ENCODE data around the gene SLC16A1.

SLC16A1 gene

DNA sequence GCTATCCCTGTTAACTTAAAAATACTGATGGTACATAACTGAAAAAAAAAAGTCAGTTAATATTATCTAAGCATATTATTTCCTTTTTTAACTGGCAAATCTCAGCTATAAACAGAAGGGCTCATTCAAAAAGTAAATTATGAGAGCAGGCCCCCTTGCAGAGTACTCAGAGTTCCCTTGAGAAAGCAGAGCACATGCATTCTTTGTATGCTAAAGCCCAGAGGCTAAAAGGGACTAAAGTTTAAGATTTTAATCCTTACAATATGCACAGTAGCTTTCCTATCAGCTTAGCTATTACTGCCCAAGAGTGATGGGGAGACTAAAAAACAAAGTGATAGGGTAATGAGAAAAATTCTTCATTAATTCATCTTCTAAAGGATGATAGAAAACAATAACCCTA lies 18.5 kb downstream of the SLC16A1 start:
- Histone ChIP-seq H3K36me3 (ENCODE audit: insufficient read depth, low read length) (no peaks in the 10 kb centered on the region), H3K9ac (ENCODE audit: low read depth, low read length) (peak overlapping the region; percentile 21), H3K27me3 (ENCODE audit: control insufficient read depth, insufficient read depth, low read length) (no peaks in the 10 kb centered on the region), H3K4me2 (ENCODE audit: low read length) (peak overlapping the region; percentile 53), H3K9me3 (replicated peaks; ENCODE audit: low read length) (no peaks in the 10 kb centered on the region), H3K4me3 (ENCODE audit: low read length) (no peak overlapping the region), H3K4me1 (ENCODE audit: control insufficient read depth, insufficient read depth, low read length) (peaks cover 38% of the 10 kb centered on the region)

DNA sequence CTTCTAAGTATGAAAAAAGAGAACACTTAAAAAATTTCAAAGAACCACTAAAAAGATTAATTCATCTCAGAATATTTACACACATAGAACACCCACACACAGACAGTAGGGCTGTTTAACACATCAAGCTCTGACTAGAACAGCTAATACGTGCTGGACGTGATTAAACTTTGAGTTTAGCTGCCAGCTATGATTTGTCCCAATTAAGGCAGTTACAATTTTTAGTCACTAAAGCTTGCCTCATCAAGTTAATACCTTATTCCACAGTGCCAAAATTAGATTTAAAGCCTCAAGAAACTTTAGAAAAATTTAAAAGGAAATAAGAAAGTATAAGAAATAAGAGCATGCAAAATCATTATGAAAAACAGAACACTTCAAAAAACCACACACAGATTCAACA lies 18.9 kb downstream of the SLC16A1 start:
- no peaks in the 10 kb centered on the region for H3K9me3 ChIP-seq (replicated peaks; ENCODE audit: low read length)
- H3K9ac ChIP-seq (ENCODE audit: low read depth, low read length) = peak overlapping the region; percentile 21
- H3K4me3 ChIP-seq (ENCODE audit: low read length) = no peak overlapping the region
- peaks cover 38% of the 10 kb centered on the region for H3K4me1 ChIP-seq (ENCODE audit: control insufficient read depth, insufficient read depth, low read length)
- H3K4me2 ChIP-seq (ENCODE audit: low read length) = peak overlapping the region; percentile 53
- no peaks in the 10 kb centered on the region for H3K36me3 ChIP-seq (ENCODE audit: insufficient read depth, low read length)
- no peaks in the 10 kb centered on the region for H3K27me3 ChIP-seq (ENCODE audit: control insufficient read depth, insufficient read depth, low read length)

DNA sequence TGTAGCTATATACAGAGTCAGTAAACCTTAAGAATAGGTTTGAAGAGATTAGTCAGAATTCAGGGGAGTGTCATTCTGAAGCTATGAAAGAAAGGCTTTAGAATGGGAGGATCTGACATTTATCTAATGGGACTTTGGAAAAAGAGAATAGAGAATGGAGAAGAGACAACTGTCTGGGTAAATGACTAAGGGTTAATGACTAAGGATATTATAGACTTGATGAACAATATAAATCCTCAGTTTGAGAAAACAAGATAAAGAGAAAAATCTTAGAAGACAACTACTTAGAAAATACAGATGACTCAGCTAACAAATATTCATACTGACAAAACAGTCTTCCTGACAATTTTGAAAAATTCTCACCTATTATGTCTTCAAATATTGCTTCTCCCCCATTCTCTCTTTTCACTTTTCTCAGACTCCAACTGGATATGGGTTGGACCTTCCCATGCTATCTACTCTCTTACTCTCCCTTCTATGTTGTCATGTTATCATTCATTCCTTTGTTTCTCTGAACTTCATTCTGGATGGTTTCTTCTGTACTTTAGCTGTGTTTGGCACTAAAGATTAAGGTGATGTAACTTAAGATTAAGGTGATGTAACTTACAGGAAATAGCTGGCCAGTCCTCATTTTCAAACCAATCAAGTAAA lies 20.4 kb downstream of the SLC16A1 start:
- Histone ChIP-seq H3K36me3 (ENCODE audit: insufficient read depth, low read length) (no peaks in the 10 kb centered on the region), H3K4me3 (ENCODE audit: low read length) (no peak overlapping the region), H3K9ac (ENCODE audit: low read depth, low read length) (no peak overlapping the region), H3K4me2 (ENCODE audit: low read length) (peak overlapping the region; percentile 46), H3K27me3 (ENCODE audit: control insufficient read depth, insufficient read depth, low read length) (no peaks in the 10 kb centered on the region), H3K4me1 (ENCODE audit: control insufficient read depth, insufficient read depth, low read length) (peaks cover 38% of the 10 kb centered on the region), H3K9me3 (replicated peaks; ENCODE audit: low read length) (no peaks in the 10 kb centered on the region)

DNA sequence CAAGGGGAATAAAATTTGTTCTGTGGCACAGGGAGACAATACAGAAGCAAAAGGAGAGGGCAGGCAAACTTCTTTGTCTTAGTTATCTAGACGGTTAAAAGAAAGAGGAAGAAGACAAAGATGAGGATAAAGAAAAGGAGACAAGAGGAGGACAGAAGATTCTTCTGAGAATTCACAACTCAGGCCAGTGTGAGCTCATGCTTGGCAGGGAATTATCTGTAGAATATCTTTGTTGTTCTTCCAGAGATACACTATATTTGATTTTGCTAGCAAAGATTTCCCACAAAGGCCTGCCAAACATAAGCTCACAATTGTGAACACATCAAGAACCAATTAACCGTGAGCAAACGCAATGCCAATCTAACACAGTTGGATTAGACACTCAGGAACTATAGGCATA lies 21.4 kb downstream of the SLC16A1 start:
- H3K27me3 ChIP-seq (ENCODE audit: control insufficient read depth, insufficient read depth, low read length) = no peaks in the 10 kb centered on the region
- H3K4me2 ChIP-seq (ENCODE audit: low read length) = no peak overlapping the region
- H3K9ac ChIP-seq (ENCODE audit: low read depth, low read length) = no peak overlapping the region
- H3K9me3 ChIP-seq (replicated peaks; ENCODE audit: low read length) = no peaks in the 10 kb centered on the region
- H3K4me3 ChIP-seq (ENCODE audit: low read length) = no peak overlapping the region
- peaks cover 38% of the 10 kb centered on the region for H3K4me1 ChIP-seq (ENCODE audit: control insufficient read depth, insufficient read depth, low read length)
- H3K36me3 ChIP-seq (ENCODE audit: insufficient read depth, low read length) = no peaks in the 10 kb centered on the region

DNA sequence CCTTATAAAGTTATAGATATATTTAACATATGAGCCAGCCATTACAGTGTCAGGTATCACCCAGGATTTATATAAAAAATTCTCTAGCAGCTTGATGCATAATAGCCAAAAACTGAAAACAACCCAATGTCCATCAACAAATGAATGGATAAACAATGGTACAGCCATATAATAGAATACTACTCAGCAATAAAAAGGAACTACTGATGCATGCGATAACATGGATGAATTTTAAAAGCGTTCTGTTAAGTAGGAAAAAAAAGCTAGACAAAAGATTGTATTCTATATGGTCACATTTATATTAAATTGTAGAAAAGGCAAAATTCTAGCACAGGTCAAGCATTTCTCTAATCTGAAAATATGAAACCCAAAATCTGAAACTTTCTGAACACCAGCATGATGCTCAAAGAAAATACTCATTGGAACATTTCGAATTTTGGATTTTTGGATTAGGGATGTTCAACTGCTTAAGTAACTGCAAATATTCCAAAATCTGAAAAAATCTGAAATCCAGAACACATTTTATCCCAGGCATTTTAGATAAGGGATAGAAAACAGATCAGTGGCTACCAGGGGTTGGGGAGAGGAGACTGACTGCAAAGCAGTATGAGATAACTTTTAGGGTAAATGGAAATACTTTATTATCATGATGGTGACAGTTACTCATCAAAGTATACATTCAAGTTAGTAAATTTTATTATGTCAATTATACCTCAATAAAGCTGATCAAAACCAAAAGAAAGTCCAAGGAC lies 22.0 kb downstream of the SLC16A1 start:
- no peaks in the 10 kb centered on the region for H3K27me3 ChIP-seq (ENCODE audit: control insufficient read depth, insufficient read depth, low read length)
- peaks cover 38% of the 10 kb centered on the region for H3K4me1 ChIP-seq (ENCODE audit: control insufficient read depth, insufficient read depth, low read length)
- peaks cover 3% of the 10 kb centered on the region for H3K36me3 ChIP-seq (ENCODE audit: insufficient read depth, low read length)
- H3K4me3 ChIP-seq (ENCODE audit: low read length) = no peak overlapping the region
- no peak overlapping the region for H3K9ac ChIP-seq (ENCODE audit: low read depth, low read length)
- H3K9me3 ChIP-seq (replicated peaks; ENCODE audit: low read length) = no peaks in the 10 kb centered on the region
- no peak overlapping the region for H3K4me2 ChIP-seq (ENCODE audit: low read length)

DNA sequence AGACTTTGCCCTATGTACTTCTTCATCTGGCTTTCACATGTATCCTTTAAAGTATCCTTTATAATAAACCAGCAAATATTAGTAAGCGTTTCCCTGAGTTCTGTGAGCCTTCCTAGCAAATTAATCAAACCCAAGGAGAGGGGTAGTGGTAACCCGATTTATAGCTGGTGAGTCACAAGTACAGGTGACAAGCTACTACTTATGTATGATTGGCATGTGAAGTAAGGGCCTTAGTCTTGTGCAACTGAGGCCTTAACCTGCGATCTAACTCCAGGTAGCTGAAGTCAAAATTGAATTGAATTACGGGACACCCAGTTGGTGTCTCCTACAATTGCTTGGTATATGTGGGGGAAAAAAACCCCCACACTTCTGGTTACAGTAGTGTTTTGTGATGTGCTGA lies 26.0 kb downstream of the SLC16A1 start:
- H3K36me3 ChIP-seq (ENCODE audit: insufficient read depth, low read length) = peaks cover 25% of the 10 kb centered on the region
- H3K4me3 ChIP-seq (ENCODE audit: low read length) = no peak overlapping the region
- no peaks in the 10 kb centered on the region for H3K9me3 ChIP-seq (replicated peaks; ENCODE audit: low read length)
- H3K27me3 ChIP-seq (ENCODE audit: control insufficient read depth, insufficient read depth, low read length) = no peaks in the 10 kb centered on the region
- peaks cover 5% of the 10 kb centered on the region for H3K4me1 ChIP-seq (ENCODE audit: control insufficient read depth, insufficient read depth, low read length)
- no peak overlapping the region for H3K4me2 ChIP-seq (ENCODE audit: low read length)
- H3K9ac ChIP-seq (ENCODE audit: low read depth, low read length) = no peak overlapping the region

DNA sequence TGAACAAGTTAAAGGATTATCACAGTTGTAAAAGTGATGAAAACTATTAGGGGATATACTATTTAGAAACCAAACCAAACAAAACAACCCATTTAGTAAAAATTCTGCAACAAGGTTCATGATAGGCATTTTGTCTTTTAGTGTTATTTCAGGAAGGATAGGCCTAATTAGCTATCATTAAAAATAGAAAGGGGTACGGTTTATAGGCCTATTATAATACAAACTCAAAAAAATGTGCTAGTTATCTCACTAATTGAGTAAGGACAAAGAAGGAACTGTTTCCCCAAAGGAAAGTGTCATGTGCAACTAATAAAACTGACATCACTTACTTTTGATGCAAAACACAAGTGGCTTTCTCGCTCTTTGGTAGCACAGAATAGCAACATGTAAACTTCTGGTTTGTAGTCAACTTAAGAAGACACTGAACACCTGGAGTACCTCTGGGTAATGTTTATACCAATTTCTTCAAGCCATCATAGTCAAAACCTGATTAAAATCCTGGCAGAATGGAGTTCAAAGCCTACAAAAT lies 28.5 kb downstream of the SLC16A1 start:
- Histone ChIP-seq H3K4me3 (ENCODE audit: low read length) (no peak overlapping the region), H3K4me1 (ENCODE audit: control insufficient read depth, insufficient read depth, low read length) (no peaks in the 10 kb centered on the region), H3K4me2 (ENCODE audit: low read length) (no peak overlapping the region), H3K9ac (ENCODE audit: low read depth, low read length) (no peak overlapping the region), H3K27me3 (ENCODE audit: control insufficient read depth, insufficient read depth, low read length) (no peaks in the 10 kb centered on the region), H3K36me3 (ENCODE audit: insufficient read depth, low read length) (peaks cover 41% of the 10 kb centered on the region), H3K9me3 (replicated peaks; ENCODE audit: low read length) (no peaks in the 10 kb centered on the region)

DNA sequence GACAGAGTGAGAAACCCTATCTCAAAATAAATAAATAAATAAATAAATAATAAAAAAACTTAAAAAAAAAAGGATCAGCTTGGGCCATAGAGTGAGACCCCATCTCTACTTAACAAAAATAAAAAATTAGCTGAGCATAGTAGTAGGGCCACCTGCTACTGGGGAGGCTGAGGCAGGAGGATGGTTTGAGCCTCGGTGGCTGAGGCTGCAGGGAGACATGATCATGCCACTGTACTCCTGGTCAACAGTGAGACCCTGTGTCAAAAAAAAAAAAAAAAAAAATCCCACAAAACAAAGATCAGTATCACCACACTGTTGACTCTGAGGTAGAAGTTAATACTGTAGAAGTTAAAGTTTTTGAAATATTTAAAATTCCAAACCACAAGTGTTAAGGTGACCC lies 29.1 kb downstream of the SLC16A1 start:
- H3K36me3 ChIP-seq (ENCODE audit: insufficient read depth, low read length) = peaks cover 45% of the 10 kb centered on the region
- no peak overlapping the region for H3K4me3 ChIP-seq (ENCODE audit: low read length)
- H3K27me3 ChIP-seq (ENCODE audit: control insufficient read depth, insufficient read depth, low read length) = no peaks in the 10 kb centered on the region
- no peaks in the 10 kb centered on the region for H3K9me3 ChIP-seq (replicated peaks; ENCODE audit: low read length)
- no peaks in the 10 kb centered on the region for H3K4me1 ChIP-seq (ENCODE audit: control insufficient read depth, insufficient read depth, low read length)
- no peak overlapping the region for H3K4me2 ChIP-seq (ENCODE audit: low read length)
- no peak overlapping the region for H3K9ac ChIP-seq (ENCODE audit: low read depth, low read length)

DNA sequence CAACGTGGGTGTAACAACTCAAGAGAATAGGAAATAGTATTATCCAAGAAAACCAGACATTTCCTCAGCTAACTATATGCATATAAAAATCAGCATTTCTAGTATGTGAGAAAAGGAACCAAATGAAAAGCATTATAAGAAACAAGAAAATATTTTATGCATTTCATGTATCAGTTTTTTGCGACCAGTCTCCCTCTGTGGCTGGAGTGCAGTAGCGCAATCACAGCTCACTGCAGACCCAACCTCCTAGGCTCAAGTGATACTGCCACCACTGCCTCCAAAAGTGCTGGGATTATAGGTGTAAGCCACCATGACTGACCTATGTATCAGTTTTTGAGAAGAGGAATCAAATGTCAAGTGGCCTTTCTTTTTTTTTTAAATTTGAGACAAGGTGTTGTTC lies 31.0 kb downstream of the SLC16A1 start:
- no peaks in the 10 kb centered on the region for H3K27me3 ChIP-seq (ENCODE audit: control insufficient read depth, insufficient read depth, low read length)
- H3K9ac ChIP-seq (ENCODE audit: low read depth, low read length) = no peak overlapping the region
- H3K4me2 ChIP-seq (ENCODE audit: low read length) = no peak overlapping the region
- H3K9me3 ChIP-seq (replicated peaks; ENCODE audit: low read length) = no peaks in the 10 kb centered on the region
- H3K4me3 ChIP-seq (ENCODE audit: low read length) = no peak overlapping the region
- H3K4me1 ChIP-seq (ENCODE audit: control insufficient read depth, insufficient read depth, low read length) = no peaks in the 10 kb centered on the region
- peaks cover 55% of the 10 kb centered on the region for H3K36me3 ChIP-seq (ENCODE audit: insufficient read depth, low read length)

DNA sequence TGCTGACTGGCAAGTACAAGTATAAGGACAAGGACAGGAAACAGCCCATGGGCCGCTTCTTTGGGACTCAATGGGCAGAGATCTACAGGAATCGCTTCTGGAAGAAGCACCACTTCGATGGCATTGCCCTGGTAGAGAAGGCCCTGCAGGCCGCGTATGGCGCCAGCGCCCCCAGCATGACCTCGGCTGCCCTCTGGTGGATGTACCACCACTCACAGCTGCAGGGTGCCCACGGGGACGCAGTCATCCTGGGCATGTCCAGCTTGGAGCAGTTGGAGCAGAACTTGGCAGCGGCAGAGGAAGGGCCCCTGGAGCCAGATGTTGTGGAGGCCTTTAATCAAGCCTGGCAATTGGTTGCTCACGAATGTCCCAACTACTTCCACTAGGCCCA lies 32.0 kb downstream of the SLC16A1 start:
- H3K36me3 ChIP-seq (ENCODE audit: insufficient read depth, low read length) = peaks cover 52% of the 10 kb centered on the region
- no peak overlapping the region for H3K4me2 ChIP-seq (ENCODE audit: low read length)
- H3K4me3 ChIP-seq (ENCODE audit: low read length) = no peak overlapping the region
- H3K9ac ChIP-seq (ENCODE audit: low read depth, low read length) = no peak overlapping the region
- H3K27me3 ChIP-seq (ENCODE audit: control insufficient read depth, insufficient read depth, low read length) = no peaks in the 10 kb centered on the region
- H3K9me3 ChIP-seq (replicated peaks; ENCODE audit: low read length) = no peaks in the 10 kb centered on the region
- H3K4me1 ChIP-seq (ENCODE audit: control insufficient read depth, insufficient read depth, low read length) = no peaks in the 10 kb centered on the region

DNA sequence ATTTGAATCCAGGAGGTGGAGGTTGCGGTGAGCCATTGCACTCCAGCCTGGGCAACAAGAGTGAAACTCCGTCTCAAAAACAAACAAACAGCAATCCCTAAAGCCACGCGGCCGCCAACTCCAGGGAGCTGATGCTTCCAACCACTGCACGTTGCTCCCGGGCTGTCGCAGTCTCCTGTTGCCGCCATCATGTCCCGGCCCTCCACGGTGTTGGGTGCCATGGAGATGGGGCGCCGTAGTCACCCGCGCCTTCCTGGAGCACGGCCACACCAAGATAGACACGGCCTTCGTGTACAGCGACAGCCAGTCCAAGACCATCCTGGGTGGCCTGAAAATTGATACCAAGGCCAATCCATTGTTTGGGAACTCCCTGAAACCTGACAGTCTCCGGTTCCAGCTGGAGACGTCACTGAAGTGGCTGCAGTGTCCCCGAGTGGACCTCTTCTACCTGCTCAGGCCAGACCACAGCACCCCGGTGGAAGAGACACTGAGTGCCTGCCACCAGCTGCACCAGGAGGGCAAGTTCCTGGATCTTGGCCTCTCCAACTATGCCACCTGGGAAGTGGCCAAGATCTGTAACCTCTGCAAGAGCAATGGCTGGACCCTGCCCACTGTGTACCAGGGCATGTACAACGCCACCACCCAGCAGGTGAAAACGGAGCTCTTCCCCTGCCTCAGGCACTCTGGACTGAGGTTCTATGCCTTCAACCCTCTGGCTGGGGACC lies 32.6 kb downstream of the SLC16A1 start:
- Histone ChIP-seq H3K4me3 (ENCODE audit: low read length) (no peak overlapping the region), H3K9me3 (replicated peaks; ENCODE audit: low read length) (no peaks in the 10 kb centered on the region), H3K4me1 (ENCODE audit: control insufficient read depth, insufficient read depth, low read length) (no peaks in the 10 kb centered on the region), H3K27me3 (ENCODE audit: control insufficient read depth, insufficient read depth, low read length) (no peaks in the 10 kb centered on the region), H3K9ac (ENCODE audit: low read depth, low read length) (no peak overlapping the region), H3K4me2 (ENCODE audit: low read length) (no peak overlapping the region), H3K36me3 (ENCODE audit: insufficient read depth, low read length) (peaks cover 47% of the 10 kb centered on the region)

All from skeletal muscle satellite cell (primary cell).